Measurements from ENCODE around the gene ARR3.
"Not testable (repeated sequence)": the region's sequence is repeated elsewhere in the genome, so short reads cannot be mapped to it uniquely, and the experiment has no call there.

ARR3 gene

DNA sequence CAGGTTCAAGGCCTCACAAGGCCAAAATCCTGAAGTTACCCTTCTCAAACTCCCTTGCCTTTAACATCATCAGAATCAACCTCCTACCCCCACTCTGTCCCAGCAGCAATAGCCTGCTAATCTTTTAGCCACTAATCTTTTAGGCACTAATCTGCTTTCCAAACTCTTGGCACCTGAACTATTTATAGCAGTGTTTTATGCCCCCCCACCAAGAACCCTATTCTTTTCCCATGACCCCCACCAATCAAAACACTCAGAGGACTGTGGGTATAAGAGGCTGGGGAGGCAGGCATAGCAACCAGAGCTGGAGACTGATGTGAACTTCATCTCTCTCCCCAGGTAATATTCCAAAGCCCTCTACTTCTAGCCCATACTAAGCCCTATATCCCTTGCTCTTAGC lies at the start of gene ARR3:
Gene ARR3, plus strand, starts transcription at position 301 of the 400 bp plus-strand sequence. CDS start 1,052 bp downstream, outside the sequence.
- Histone ChIP-seq H3K9ac (ENCODE audit: low read length) (no peak within 1 kb of the TSS), H3K36me3 (ENCODE audit: insufficient read depth, low read length) (no peaks in the 10 kb centered on the region), H3K27ac (ENCODE audit: low read depth, low read length) (no peak within 1 kb of the TSS), H3K9me3 (ENCODE audit: low read length) (no peaks in the 10 kb centered on the region), H3K4me3 (ENCODE audit: low read depth in 1 of 2, low read length in 2 of 2) (no peak within 1 kb of the TSS), H3K4me1 (ENCODE audit: insufficient read depth, low read length) (no peaks in the 10 kb centered on the region), H3K27me3 (ENCODE audit: control insufficient read depth in 1 of 2, insufficient read depth in 2 of 2, low read length in 2 of 2) (peaks cover 0 to 5% of the 10 kb centered on the region in 2 donors)

DNA sequence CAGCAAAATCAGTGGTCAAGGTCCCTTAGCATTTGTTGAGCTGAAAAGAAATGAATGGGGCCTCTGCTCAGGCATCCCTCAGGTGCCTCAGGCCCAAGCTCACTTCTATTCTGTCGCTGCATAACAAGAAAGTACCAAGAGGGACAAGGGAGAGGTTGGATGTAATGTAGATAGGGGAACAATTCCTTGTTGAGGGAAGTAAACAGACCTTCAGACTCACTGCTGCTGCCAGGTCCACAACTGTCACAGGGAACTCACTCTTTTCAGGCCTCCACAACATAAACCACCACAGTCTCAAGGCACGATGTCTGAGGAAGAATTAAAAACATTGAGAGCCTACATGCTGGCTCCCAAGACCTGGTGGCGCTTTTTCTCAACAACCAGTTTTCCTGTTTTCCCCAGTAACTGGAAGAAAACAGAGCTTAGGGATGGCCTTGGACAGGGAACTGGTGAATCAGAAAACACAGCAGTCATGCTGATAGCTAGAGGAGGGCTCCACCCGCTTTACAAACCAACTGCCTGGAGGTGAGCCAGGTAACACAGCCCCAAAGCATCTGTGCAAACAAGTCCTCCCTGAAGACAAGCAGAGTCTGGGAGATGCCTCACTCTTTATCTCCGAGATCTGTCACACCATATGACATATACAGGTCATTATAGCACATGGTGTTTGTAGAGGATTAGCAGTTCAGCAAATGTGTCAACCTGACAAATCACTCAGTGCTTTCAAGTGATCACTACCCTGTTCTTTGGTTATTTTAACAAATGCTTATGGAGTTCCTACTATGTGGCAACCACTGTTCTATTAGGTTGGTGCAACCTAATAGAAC lies 48.0 kb upstream of the ARR3 start:
- Histone ChIP-seq H3K4me1 (ENCODE audit: insufficient read depth, low read length) (no peaks in the 10 kb centered on the region), H3K27me3 (ENCODE audit: control insufficient read depth in 1 of 2, insufficient read depth in 2 of 2, low read length in 2 of 2) (no peaks in the 10 kb centered on the region), H3K36me3 (ENCODE audit: insufficient read depth, low read length) (no peaks in the 10 kb centered on the region), H3K9me3 (ENCODE audit: low read length) (no peaks in the 10 kb centered on the region), H3K9ac (ENCODE audit: low read length) (no peak overlapping the region), H3K27ac (ENCODE audit: low read depth, low read length) (no peak overlapping the region), H3K4me3 (ENCODE audit: low read depth in 1 of 2, low read length in 2 of 2) (no peak overlapping the region)

DNA sequence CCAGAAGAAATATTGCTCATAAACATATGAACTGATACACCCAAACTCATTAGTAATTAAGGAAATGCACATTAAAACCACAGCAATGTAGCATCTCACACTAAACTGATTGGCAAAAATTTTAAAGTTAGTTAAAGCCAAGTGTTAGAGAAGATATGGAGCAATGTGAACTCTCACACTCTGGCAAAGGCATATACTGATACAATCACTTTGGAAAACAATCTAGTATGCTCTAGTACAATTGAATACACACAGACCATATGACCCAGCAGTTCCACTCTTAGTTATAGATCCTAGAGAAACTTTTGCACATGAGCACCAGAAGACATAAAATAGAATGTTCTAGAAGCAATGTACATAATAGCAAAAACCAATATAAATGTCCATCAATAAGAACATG lies 42.1 kb upstream of the ARR3 start:
- Histone ChIP-seq H3K9ac (ENCODE audit: low read length) (no peak overlapping the region), H3K36me3 (ENCODE audit: insufficient read depth, low read length) (no peaks in the 10 kb centered on the region), H3K27me3 (ENCODE audit: control insufficient read depth in 1 of 2, insufficient read depth in 2 of 2, low read length in 2 of 2) (no peaks in the 10 kb centered on the region), H3K27ac (ENCODE audit: low read depth, low read length) (no peak overlapping the region), H3K9me3 (ENCODE audit: low read length) (no peaks in the 10 kb centered on the region), H3K4me1 (ENCODE audit: insufficient read depth, low read length) (no peaks in the 10 kb centered on the region), H3K4me3 (ENCODE audit: low read depth in 1 of 2, low read length in 2 of 2) (no peak overlapping the region)

DNA sequence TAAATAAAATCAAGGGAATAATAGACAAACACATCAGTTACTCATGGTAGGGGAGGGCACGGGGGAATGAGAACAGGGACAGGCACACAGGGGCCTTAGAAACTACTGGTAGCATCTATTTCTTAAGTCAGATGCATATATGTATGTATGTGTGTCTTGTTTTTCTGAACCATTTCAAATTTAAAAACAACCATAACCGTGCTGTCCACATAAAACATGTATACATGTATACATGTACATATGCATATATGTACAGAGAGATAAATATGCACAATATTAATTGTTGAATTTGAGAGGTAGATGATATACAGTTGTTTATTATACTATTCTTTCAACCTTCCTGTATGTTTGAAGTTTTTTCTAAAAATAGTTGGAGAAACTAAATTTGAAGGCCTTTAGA lies 41.4 kb upstream of the ARR3 start:
- no peak overlapping the region for H3K9ac ChIP-seq (ENCODE audit: low read length)
- H3K9me3 ChIP-seq (ENCODE audit: low read length), result no peaks in the 10 kb centered on the region
- no peaks in the 10 kb centered on the region for H3K36me3 ChIP-seq (ENCODE audit: insufficient read depth, low read length)
- no peak overlapping the region for H3K27ac ChIP-seq (ENCODE audit: low read depth, low read length)
- no peak overlapping the region for H3K4me3 ChIP-seq (ENCODE audit: low read depth in 1 of 2, low read length in 2 of 2)
- no peaks in the 10 kb centered on the region for H3K27me3 ChIP-seq (ENCODE audit: control insufficient read depth in 1 of 2, insufficient read depth in 2 of 2, low read length in 2 of 2)
- no peaks in the 10 kb centered on the region for H3K4me1 ChIP-seq (ENCODE audit: insufficient read depth, low read length)

DNA sequence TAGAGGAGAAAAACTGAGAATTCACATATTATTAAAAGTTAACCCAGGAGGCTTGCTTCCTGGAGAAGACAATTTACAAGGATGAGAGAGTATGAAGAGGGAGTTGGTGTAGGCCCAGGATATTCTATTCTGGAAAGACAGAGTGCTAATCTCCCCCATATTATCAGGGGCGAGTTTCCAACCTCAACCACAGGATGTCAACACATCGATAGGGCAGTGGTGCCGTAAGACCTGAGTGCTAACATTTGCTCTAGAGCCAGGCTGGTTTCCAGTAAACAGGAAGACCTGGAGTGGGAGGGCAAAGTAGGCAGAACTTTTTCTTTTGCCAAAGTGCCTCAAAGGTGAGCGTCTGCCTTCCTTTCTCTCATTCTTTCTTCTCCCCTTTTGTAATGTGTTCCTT lies 36.5 kb upstream of the ARR3 start:
- Histone ChIP-seq H3K9me3 (ENCODE audit: low read length) (no peaks in the 10 kb centered on the region), H3K27ac (ENCODE audit: low read depth, low read length) (no peak overlapping the region), H3K9ac (ENCODE audit: low read length) (no peak overlapping the region), H3K4me1 (ENCODE audit: insufficient read depth, low read length) (no peaks in the 10 kb centered on the region), H3K27me3 (ENCODE audit: control insufficient read depth in 1 of 2, insufficient read depth in 2 of 2, low read length in 2 of 2) (peaks cover 0 to 3% of the 10 kb centered on the region in 2 donors), H3K36me3 (ENCODE audit: insufficient read depth, low read length) (no peaks in the 10 kb centered on the region), H3K4me3 (ENCODE audit: low read depth in 1 of 2, low read length in 2 of 2) (no peak overlapping the region)

DNA sequence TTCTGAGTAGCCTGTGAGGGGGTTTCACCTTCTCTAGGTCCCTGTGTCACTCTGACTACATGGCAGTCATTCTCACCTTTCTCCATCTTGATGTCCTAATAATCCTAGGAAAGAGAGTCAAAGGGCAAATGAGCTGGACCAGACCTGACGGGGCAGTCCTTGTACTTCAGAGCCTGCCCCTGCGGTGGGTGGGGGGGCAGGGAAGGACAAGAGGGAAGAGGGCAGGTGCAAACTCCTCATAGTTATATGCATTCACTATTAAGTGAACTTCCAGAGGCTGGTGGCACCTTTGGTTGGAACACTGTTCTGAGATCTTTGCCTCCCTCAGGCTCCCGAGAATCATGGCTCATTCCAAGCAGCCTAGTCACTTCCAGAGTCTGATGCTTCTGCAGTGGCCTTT lies 33.8 kb upstream of the ARR3 start, which contains the start of gene AWAT1:
Gene AWAT1, plus strand, starts transcription at position 301 of the 400 bp plus-strand sequence. Its CDS starts 41 bp downstream, at position 342.
- Histone ChIP-seq H3K36me3 (ENCODE audit: insufficient read depth, low read length) (no peaks in the 10 kb centered on the region), H3K9me3 (ENCODE audit: low read length) (no peaks in the 10 kb centered on the region), H3K4me3 (ENCODE audit: low read depth in 1 of 2, low read length in 2 of 2) (no peak within 1 kb of the TSS), H3K27ac (ENCODE audit: low read depth, low read length) (no peak within 1 kb of the TSS), H3K9ac (ENCODE audit: low read length) (no peak within 1 kb of the TSS), H3K4me1 (ENCODE audit: insufficient read depth, low read length) (no peaks in the 10 kb centered on the region), H3K27me3 (ENCODE audit: control insufficient read depth in 1 of 2, insufficient read depth in 2 of 2, low read length in 2 of 2) (peaks cover 0 to 3% of the 10 kb centered on the region in 2 donors)

DNA sequence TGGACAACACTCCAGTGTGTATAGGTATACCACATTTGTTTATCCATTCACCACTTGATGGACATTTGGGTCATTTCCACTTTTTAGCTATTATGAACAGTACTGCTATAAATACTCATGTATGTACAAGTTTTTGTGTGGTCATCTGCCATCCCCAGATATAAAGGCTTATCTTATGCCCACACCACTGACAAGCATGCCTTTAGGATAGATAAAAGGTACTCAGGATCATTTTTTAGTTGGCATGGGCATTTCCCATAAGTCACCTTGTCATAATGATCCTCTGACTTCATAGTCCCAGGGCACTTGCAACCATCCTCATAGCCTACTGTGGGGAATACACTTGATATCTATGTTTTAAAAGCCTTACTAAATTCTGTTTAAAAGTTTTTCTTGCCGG lies 27.4 kb upstream of the ARR3 start:
- H3K4me3 ChIP-seq (ENCODE audit: low read depth in 1 of 2, low read length in 2 of 2), result no peak overlapping the region
- no peak overlapping the region for H3K27ac ChIP-seq (ENCODE audit: low read depth, low read length)
- no peak overlapping the region for H3K9ac ChIP-seq (ENCODE audit: low read length)
- H3K4me1 ChIP-seq (ENCODE audit: insufficient read depth, low read length), result no peaks in the 10 kb centered on the region
- no peaks in the 10 kb centered on the region for H3K27me3 ChIP-seq (ENCODE audit: control insufficient read depth in 1 of 2, insufficient read depth in 2 of 2, low read length in 2 of 2)
- no peaks in the 10 kb centered on the region for H3K9me3 ChIP-seq (ENCODE audit: low read length)
- no peaks in the 10 kb centered on the region for H3K36me3 ChIP-seq (ENCODE audit: insufficient read depth, low read length)

DNA sequence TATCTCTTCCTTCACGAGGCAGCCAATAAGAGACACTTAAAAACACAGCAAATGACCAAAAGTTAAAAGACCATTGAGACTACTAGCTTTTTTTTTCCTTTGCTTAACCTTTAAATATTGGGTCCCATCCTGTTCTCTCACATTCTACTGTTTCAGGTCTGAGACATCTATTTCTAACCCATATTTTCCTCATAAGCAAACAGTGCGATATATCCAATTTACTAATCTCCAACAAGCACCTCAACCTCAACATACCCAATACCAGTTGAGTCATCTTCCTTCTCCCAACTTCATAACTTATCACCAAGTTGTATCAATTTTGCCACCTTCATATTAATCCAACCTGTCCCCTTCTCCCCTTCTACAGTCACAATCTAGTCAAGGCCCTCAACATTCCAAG lies 26.6 kb upstream of the ARR3 start:
- Histone ChIP-seq H3K9ac (ENCODE audit: low read length) (no peak overlapping the region), H3K36me3 (ENCODE audit: insufficient read depth, low read length) (no peaks in the 10 kb centered on the region), H3K27ac (ENCODE audit: low read depth, low read length) (no peak overlapping the region), H3K4me1 (ENCODE audit: insufficient read depth, low read length) (no peaks in the 10 kb centered on the region), H3K9me3 (ENCODE audit: low read length) (no peaks in the 10 kb centered on the region), H3K4me3 (ENCODE audit: low read depth in 1 of 2, low read length in 2 of 2) (no peak overlapping the region), H3K27me3 (ENCODE audit: control insufficient read depth in 1 of 2, insufficient read depth in 2 of 2, low read length in 2 of 2) (no peaks in the 10 kb centered on the region)

DNA sequence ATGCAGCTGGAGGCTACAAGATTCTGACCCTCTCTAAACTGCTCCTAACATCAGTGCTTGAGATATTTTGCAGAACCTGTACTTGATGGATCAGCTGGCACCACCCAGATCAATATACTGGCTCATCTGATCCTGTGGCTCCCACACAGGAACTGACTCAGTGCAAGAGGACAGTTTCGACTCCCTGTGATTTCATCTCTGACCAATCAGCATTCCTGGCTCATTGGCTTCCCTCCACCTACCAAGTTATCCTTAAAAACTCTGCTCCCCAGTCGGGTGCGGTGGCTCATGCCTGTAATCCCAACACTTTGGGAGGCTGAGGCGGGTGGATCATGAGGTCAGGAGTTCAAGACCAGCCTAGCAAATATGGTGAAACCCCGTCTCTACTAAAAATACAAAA lies 24.5 kb upstream of the ARR3 start:
- H3K4me1 ChIP-seq (ENCODE audit: insufficient read depth, low read length); H3K27ac ChIP-seq (ENCODE audit: low read depth, low read length); H3K27me3 ChIP-seq (ENCODE audit: control insufficient read depth in 1 of 2, insufficient read depth in 2 of 2, low read length in 2 of 2); H3K9ac ChIP-seq (ENCODE audit: low read length); H3K36me3 ChIP-seq (ENCODE audit: insufficient read depth, low read length); H3K4me3 ChIP-seq (ENCODE audit: low read depth in 1 of 2, low read length in 2 of 2); H3K9me3 ChIP-seq (ENCODE audit: low read length): not testable (repeated sequence)

DNA sequence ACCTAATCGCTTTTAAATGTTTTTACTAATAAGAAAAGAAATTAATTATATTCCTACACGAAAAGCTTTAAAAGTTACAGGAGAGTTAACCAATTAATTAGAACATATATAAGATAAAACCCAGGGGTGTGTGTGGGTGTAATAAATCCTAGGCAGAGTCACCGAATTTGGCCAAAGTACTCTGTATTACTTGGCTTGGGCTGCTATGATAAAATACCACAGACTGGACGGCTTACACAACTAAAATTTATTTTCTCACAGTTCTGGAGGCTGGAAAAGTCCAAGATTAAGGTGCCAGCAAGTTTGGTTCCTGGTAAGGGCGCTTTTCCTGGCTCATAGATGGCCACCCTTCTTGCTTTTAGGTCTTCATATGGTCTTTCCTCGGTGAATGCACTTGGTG lies 23.3 kb upstream of the ARR3 start:
- Histone ChIP-seq H3K4me3 (ENCODE audit: low read depth in 1 of 2, low read length in 2 of 2) (no peak overlapping the region), H3K36me3 (ENCODE audit: insufficient read depth, low read length) (no peaks in the 10 kb centered on the region), H3K9me3 (ENCODE audit: low read length) (no peaks in the 10 kb centered on the region), H3K9ac (ENCODE audit: low read length) (no peak overlapping the region), H3K4me1 (ENCODE audit: insufficient read depth, low read length) (no peaks in the 10 kb centered on the region), H3K27ac (ENCODE audit: low read depth, low read length) (no peak overlapping the region), H3K27me3 (ENCODE audit: control insufficient read depth in 1 of 2, insufficient read depth in 2 of 2, low read length in 2 of 2) (no peaks in the 10 kb centered on the region)

DNA sequence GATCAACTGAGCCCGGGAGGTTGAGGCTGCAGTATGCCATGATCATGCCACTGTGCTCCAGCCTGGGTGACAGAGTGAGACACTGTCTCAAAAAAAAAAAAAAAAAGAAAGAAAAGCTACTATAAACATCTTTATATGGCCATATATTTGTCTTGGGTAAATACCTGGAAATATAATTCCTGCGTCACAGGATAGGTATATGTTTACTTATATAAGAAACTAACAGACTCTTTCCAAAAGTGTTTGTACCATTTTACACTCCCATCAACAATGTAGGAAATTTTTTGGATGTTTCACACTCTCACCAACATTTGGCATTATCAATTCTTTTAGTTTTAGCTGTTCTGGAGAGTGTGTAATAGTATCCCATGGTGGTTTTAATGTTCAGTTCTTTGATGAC lies 20.9 kb upstream of the ARR3 start:
- no peak overlapping the region for H3K27ac ChIP-seq (ENCODE audit: low read depth, low read length)
- H3K36me3 ChIP-seq (ENCODE audit: insufficient read depth, low read length), result no peaks in the 10 kb centered on the region
- H3K9ac ChIP-seq (ENCODE audit: low read length), result no peak overlapping the region
- no peaks in the 10 kb centered on the region for H3K9me3 ChIP-seq (ENCODE audit: low read length)
- H3K27me3 ChIP-seq (ENCODE audit: control insufficient read depth in 1 of 2, insufficient read depth in 2 of 2, low read length in 2 of 2), result no peaks in the 10 kb centered on the region
- H3K4me1 ChIP-seq (ENCODE audit: insufficient read depth, low read length), result no peaks in the 10 kb centered on the region
- no peak overlapping the region for H3K4me3 ChIP-seq (ENCODE audit: low read depth in 1 of 2, low read length in 2 of 2)

DNA sequence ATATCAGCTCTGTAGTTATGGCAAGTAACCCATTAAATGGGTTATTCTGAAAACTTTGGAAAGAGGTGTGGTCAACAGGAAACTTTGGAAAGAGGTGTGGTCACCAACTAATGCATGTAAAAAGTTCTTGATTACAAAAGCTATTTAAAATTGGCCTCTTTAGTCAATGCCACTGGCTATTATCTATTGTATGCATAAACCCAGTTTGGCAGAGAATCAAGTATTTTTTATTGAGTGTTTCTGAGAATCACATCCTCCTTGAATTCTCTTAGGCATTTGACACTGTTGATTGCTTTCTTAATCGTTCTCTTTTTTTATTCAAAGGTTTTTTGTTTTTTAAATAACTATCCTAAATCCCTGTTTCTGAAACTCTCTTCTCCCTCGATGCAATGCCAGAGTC lies 15.6 kb upstream of the ARR3 start:
- Histone ChIP-seq H3K36me3 (ENCODE audit: insufficient read depth, low read length) (no peaks in the 10 kb centered on the region), H3K27ac (ENCODE audit: low read depth, low read length) (no peak overlapping the region), H3K4me1 (ENCODE audit: insufficient read depth, low read length) (no peaks in the 10 kb centered on the region), H3K9me3 (ENCODE audit: low read length) (no peaks in the 10 kb centered on the region), H3K9ac (ENCODE audit: low read length) (no peak overlapping the region), H3K27me3 (ENCODE audit: control insufficient read depth in 1 of 2, insufficient read depth in 2 of 2, low read length in 2 of 2) (no peaks in the 10 kb centered on the region), H3K4me3 (ENCODE audit: low read depth in 1 of 2, low read length in 2 of 2) (no peak overlapping the region)

Data from muscle layer of colon (tissue), 2 donors.